ENCODE data around the gene YWHAE.
"Not testable (repeated sequence)": the region's sequence is repeated elsewhere in the genome, so short reads cannot be mapped to it uniquely, and the experiment has no call there.

- not testable (repeated sequence) for TF ChIP-seq CTCF (IDR thresholded peaks at IDR 0.05; ENCODE audit: low read length); EZH2 (IDR thresholded peaks at IDR 0.05; ENCODE audit: borderline replicate concordance, low read length)
Observed at GRCh38 chr17:1378476-1378860, 21.6 kb downstream of the YWHAE start.

Data from OCI-LY1 (cell line).